ENCODE data around the gene ULK4. TPM values are rescaled to one million over a fixed set of nuclear protein-coding genes. Genes with fewer than 3 reads are reported as not detected.

The ULK4 gene
- total RNA-seq, 1 experiment from 2014 or later, result 8.7 TPM

DNA sequence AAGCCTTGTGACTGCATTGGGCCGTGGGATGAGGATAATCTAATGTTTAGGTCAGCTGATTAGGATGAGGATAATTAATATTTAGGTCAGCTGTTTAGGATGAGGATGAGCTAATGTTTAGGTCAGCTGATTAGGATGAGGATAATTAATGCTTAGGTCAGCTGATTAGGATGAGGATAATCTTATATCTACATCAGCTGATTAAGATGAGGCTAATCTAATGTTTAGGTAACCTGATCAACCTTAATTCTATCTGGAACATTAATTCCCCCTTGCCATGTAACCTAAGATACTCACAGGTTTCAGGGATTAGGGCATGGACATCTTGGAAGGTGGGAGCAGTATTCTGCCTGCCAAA lies 362.8 kb downstream of the ULK4 start:
- Histone ChIP-seq H3K4me2 (no peak overlapping the region), H3K4me1 (replicated peaks; ENCODE audit: insufficient read depth) (no peaks in the 10 kb centered on the region), H3F3A (ENCODE audit: insufficient read depth, low read depth) (no peaks in the 10 kb centered on the region), H2AFZ (no peak overlapping the region), H3K9me2 (ENCODE audit: insufficient read depth) (no peaks in the 10 kb centered on the region), H3K79me2 (ENCODE audit: low read depth) (no peaks in the 10 kb centered on the region), H3K9me3 (ENCODE audit: insufficient read depth, low read depth) (no peaks in the 10 kb centered on the region), H3K36me3 (ENCODE audit: low read depth) (no peaks in the 10 kb centered on the region), H4K20me1 (ENCODE audit: insufficient read depth) (no peaks in the 10 kb centered on the region), H3K27ac (no peak overlapping the region), H3K27me3 (ENCODE audit: insufficient read depth, low read depth) (no peaks in the 10 kb centered on the region), H3K4me3 (no peak overlapping the region)
- no TSS peak for BruUV-seq (replicated peaks)
- ChIA-PET CTCF (no interaction called here), POLR2A (ENCODE audit: unreplicated experiment) (no interaction called here)
- DNase-seq, result no peak
- TF ChIP-seq EZH2 (IDR thresholded peaks at IDR 0.05; ENCODE audit: low read depth), result no peak
- TF ChIP-seq, protein P1, sequence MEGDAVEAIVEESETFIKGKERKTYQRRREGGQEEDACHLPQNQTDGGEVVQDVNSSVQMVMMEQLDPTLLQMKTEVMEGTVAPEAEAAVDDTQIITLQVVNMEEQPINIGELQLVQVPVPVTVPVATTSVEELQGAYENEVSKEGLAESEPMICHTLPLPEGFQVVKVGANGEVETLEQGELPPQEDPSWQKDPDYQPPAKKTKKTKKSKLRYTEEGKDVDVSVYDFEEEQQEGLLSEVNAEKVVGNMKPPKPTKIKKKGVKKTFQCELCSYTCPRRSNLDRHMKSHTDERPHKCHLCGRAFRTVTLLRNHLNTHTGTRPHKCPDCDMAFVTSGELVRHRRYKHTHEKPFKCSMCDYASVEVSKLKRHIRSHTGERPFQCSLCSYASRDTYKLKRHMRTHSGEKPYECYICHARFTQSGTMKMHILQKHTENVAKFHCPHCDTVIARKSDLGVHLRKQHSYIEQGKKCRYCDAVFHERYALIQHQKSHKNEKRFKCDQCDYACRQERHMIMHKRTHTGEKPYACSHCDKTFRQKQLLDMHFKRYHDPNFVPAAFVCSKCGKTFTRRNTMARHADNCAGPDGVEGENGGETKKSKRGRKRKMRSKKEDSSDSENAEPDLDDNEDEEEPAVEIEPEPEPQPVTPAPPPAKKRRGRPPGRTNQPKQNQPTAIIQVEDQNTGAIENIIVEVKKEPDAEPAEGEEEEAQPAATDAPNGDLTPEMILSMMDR (conservative IDR thresholded peaks at IDR 0.05), result no peak
- intact Hi-C loops (cut with micrococcal nuclease; ENCODE audit: unreplicated experiment), result no loop called here

DNA sequence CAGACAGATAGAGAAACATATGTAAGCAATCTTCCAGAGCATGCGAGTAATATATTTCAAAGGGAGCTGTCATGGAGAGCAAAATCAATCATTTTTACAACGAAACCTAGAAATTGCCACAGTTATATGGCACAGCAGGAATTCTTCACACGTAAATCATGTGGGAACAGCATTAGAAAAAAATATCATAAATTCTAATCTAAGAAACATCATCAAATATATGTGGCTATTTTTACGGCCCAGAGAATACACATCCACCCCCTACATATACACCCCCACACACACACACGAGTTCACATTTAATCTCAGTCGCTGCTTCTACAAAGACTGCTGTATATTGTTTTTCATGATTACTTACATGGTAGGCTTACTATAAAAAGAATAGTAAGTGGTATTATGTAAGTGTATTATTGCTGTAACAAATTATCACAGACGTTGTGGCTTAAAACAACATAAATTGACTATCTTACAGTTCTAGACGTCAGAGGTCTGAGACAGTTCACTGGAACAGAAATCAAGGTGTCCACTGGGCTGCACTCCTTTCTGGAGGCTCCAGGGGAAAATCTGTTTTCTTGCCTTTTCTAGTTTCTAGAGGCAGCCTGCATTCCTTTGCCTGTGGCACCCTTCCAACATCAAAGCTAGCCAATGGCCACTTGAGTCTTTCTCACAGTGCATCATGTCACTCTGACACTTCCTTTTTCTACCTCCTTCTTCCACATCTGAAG lies 363.3 kb downstream of the ULK4 start:
- TF ChIP-seq, protein P1 (conservative IDR thresholded peaks at IDR 0.05), result no peak
- Histone ChIP-seq H3K27me3 (ENCODE audit: insufficient read depth, low read depth) (no peaks in the 10 kb centered on the region), H3K27ac (no peak overlapping the region), H2AFZ (no peak overlapping the region), H4K20me1 (ENCODE audit: insufficient read depth) (no peaks in the 10 kb centered on the region), H3K4me1 (replicated peaks; ENCODE audit: insufficient read depth) (no peaks in the 10 kb centered on the region), H3K9me3 (ENCODE audit: insufficient read depth, low read depth) (no peaks in the 10 kb centered on the region), H3K9me2 (ENCODE audit: insufficient read depth) (no peaks in the 10 kb centered on the region), H3K36me3 (ENCODE audit: low read depth) (no peaks in the 10 kb centered on the region), H3K79me2 (ENCODE audit: low read depth) (no peaks in the 10 kb centered on the region), H3K4me2 (no peak overlapping the region), H3K4me3 (no peak overlapping the region), H3F3A (ENCODE audit: insufficient read depth, low read depth) (no peaks in the 10 kb centered on the region)
- ChIA-PET CTCF (no interaction called here), POLR2A (ENCODE audit: unreplicated experiment) (no interaction called here)
- DNase-seq, result no peak
- intact Hi-C loops (cut with micrococcal nuclease; ENCODE audit: unreplicated experiment), result no loop called here
- no TSS peak for BruUV-seq (replicated peaks)

DNA sequence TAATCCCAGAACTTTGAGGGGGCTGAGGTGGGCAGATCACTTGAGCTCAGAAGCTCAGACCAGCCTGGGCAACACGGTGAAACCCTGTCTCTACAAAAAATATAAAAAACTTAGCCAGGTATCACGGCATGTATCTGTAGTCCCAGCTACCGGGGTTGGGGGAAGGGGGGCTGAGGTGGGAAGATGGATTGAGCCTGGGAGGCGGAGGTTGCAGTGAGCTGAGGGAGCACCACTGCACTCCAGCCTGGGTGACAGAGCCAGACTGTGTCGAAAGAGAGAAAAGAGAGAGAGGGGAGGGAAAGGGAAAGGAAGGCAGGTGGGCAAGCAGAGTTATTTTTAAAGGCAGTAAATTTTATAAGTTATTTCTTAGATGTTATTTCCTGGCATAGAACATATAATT lies 368.1 kb downstream of the ULK4 start:
- CTCF ChIA-PET, result no interaction called here
- DNase-seq, result no peak
- intact Hi-C loops (cut with micrococcal nuclease; ENCODE audit: unreplicated experiment), result no loop called here
- no peak overlapping the region for H2AFZ ChIP-seq
- no peaks in the 10 kb centered on the region for H3K27me3 ChIP-seq (ENCODE audit: insufficient read depth, low read depth)
- no peaks in the 10 kb centered on the region for H3K36me3 ChIP-seq (ENCODE audit: low read depth)
- H3K4me3 ChIP-seq, result no peak overlapping the region
- no peaks in the 10 kb centered on the region for H3K4me1 ChIP-seq (replicated peaks; ENCODE audit: insufficient read depth)
- POLR2A ChIA-PET (ENCODE audit: unreplicated experiment), result no interaction called here
- BruUV-seq (replicated peaks), result no TSS peak
- H4K20me1 ChIP-seq (ENCODE audit: insufficient read depth), result no peaks in the 10 kb centered on the region
- no peaks in the 10 kb centered on the region for H3F3A ChIP-seq (ENCODE audit: insufficient read depth, low read depth)
- no peaks in the 10 kb centered on the region for H3K9me2 ChIP-seq (ENCODE audit: insufficient read depth)
- H3K9me3 ChIP-seq (ENCODE audit: insufficient read depth, low read depth), result no peaks in the 10 kb centered on the region
- no peak overlapping the region for H3K4me2 ChIP-seq
- H3K27ac ChIP-seq, result no peak overlapping the region
- TF ChIP-seq, protein P1 (conservative IDR thresholded peaks at IDR 0.05), result no peak
- TF ChIP-seq EZH2 (IDR thresholded peaks at IDR 0.05; ENCODE audit: low read depth), result no peak
- H3K79me2 ChIP-seq (ENCODE audit: low read depth), result no peaks in the 10 kb centered on the region
